ENCODE data around the gene GLDN.

GLDN gene

DNA sequence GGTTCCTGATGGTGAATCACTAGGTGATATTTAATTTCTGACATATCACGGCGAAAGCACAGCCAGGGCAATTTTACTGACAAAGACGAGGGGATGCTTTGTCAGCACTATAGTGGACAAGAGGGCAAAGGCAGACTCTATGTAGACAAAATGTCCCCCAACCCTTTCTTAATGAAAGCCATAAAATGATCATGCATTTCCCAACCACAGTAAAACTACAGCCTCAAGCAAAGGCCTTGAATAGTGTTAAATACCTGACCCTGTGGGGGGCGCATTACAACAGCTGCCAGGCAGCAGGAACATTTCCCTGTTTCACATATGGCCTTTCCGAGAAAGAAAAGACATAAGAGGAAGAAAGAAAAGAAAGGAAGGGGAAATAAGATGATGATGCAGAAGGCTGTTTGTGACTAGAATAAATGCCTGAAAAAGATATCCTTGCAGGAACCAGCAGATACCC lies 49.5 kb downstream of the GLDN start:
- H3K27me3 ChIP-seq (ENCODE audit: insufficient read depth, low read depth), result no peaks in the 10 kb centered on the region
- H2AFZ ChIP-seq (ENCODE audit: low read depth), result no peak overlapping the region
- no peak overlapping the region for H3K4me3 ChIP-seq (IDR thresholded peaks at IDR 0.05; ENCODE audit: insufficient read depth, low read depth, low read length)
- no peak overlapping the region for H3K27ac ChIP-seq
- H3K79me2 ChIP-seq (ENCODE audit: insufficient read depth, low read depth), result no peaks in the 10 kb centered on the region
- H3K9ac ChIP-seq, result no peak overlapping the region
- no peaks in the 10 kb centered on the region for H4K20me1 ChIP-seq (ENCODE audit: insufficient read depth)
- TF ChIP-seq, protein P1, sequence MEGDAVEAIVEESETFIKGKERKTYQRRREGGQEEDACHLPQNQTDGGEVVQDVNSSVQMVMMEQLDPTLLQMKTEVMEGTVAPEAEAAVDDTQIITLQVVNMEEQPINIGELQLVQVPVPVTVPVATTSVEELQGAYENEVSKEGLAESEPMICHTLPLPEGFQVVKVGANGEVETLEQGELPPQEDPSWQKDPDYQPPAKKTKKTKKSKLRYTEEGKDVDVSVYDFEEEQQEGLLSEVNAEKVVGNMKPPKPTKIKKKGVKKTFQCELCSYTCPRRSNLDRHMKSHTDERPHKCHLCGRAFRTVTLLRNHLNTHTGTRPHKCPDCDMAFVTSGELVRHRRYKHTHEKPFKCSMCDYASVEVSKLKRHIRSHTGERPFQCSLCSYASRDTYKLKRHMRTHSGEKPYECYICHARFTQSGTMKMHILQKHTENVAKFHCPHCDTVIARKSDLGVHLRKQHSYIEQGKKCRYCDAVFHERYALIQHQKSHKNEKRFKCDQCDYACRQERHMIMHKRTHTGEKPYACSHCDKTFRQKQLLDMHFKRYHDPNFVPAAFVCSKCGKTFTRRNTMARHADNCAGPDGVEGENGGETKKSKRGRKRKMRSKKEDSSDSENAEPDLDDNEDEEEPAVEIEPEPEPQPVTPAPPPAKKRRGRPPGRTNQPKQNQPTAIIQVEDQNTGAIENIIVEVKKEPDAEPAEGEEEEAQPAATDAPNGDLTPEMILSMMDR (conservative IDR thresholded peaks at IDR 0.05; ENCODE audit: low read depth, low read length), result no peak
- no peak overlapping the region for H3K4me2 ChIP-seq
- H3K4me1 ChIP-seq (ENCODE audit: low read depth, poor library complexity, severe bottlenecking), result no peaks in the 10 kb centered on the region
- no peaks in the 10 kb centered on the region for H3K36me3 ChIP-seq (ENCODE audit: insufficient read depth)

DNA sequence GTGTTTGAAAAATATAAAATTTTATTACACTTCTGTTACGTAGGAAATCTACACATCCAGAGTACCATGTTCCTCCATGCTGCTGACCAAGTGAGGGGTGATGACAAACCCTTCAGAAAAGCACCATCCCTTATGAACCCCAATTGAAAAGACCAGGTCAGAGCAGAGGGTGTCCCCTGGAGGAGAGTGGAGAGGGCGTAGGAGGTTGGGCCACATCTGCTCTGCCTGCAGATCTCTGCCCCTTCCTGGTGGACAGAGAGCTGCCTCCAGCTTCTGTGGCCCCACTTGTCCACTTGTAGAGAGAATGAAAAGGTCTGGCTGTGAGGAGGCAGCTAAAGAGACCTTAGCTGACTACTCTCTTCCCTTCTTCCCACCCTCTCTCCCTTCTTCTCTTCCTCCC lies 55.5 kb downstream of the GLDN start:
- H3K4me1 ChIP-seq (ENCODE audit: low read depth, poor library complexity, severe bottlenecking), result no peaks in the 10 kb centered on the region
- TF ChIP-seq, protein P1 (conservative IDR thresholded peaks at IDR 0.05; ENCODE audit: low read depth, low read length), result no peak
- H3K27me3 ChIP-seq (ENCODE audit: insufficient read depth, low read depth), result no peaks in the 10 kb centered on the region

DNA sequence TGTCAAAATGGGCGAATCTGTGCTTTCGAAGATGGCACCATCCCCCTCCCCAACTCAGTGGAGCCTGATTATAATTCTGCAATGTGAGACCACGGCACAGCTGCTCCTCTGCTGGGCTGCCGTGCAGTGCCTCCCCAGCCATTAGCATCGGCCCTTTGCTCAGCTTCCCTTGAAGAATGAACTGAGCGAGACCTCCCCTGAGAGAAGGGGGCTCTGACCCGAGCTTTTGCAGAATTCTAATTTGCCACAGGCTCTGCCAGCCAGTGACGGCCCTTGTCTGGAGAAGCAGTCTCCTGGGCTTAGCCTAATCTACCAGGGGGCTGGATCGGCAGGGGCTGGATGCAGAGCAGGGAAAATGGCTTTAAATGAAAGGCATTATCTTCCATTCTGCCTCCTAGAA lies 57.2 kb downstream of the GLDN start:
- Histone ChIP-seq H3K27me3 (ENCODE audit: insufficient read depth, low read depth) (no peaks in the 10 kb centered on the region), H3K4me1 (ENCODE audit: low read depth, poor library complexity, severe bottlenecking) (no peaks in the 10 kb centered on the region), H3K4me3 (IDR thresholded peaks at IDR 0.05; ENCODE audit: insufficient read depth, low read depth, low read length) (no peak overlapping the region), H3K36me3 (ENCODE audit: insufficient read depth) (no peaks in the 10 kb centered on the region), H3K27ac (no peak overlapping the region), H3K79me2 (ENCODE audit: insufficient read depth, low read depth) (no peaks in the 10 kb centered on the region), H2AFZ (ENCODE audit: low read depth) (no peak overlapping the region), H4K20me1 (ENCODE audit: insufficient read depth) (no peaks in the 10 kb centered on the region), H3K9ac (no peak overlapping the region), H3K4me2 (no peak overlapping the region)
- TF ChIP-seq, protein P1 (conservative IDR thresholded peaks at IDR 0.05; ENCODE audit: low read depth, low read length), result no peak

More for the DNA sequence above, 55.5 kb downstream of the GLDN start:
- H2AFZ ChIP-seq (ENCODE audit: low read depth), result no peak overlapping the region
- H4K20me1 ChIP-seq (ENCODE audit: insufficient read depth), result no peaks in the 10 kb centered on the region
- no peak overlapping the region for H3K4me3 ChIP-seq (IDR thresholded peaks at IDR 0.05; ENCODE audit: insufficient read depth, low read depth, low read length)
- no peak overlapping the region for H3K27ac ChIP-seq
- H3K79me2 ChIP-seq (ENCODE audit: insufficient read depth, low read depth), result no peaks in the 10 kb centered on the region
- no peak overlapping the region for H3K4me2 ChIP-seq
- no peaks in the 10 kb centered on the region for H3K36me3 ChIP-seq (ENCODE audit: insufficient read depth)
- H3K9ac ChIP-seq, result no peak overlapping the region

DNA sequence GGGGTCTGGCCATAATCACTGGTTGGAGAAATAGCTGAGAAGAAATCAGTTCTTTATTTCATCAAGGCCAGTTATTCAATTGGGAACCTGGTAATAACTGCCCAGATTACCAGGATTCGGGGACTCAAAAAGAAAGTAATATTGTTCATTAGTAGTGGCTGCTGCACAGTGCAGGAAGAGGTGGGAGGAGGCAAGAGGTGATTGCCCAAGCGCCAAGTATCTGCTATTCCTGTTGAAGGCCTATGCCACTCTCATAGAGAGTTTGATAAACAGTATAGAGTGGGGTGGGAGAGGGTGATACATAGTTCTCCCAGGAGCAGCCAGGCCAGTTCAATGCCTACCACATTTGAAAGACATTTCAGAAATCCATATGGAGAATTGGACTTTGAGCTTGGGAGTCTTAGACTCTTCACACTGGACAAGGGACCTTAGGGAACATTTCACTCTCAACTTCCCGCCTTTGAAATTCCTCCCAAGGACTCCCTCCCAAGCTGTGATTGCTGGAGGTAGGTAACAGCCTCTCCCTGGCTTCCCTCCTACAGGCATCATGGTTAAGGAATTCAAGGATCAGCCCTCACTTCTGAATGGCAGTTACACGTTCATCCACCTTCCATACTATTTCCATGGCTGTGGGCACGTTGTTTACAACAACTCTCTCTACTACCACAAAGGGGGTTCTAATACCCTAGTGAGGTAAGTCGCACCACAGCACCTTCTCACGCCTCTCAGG lies 59.8 kb downstream of the GLDN start:
- H3K79me2 ChIP-seq (ENCODE audit: insufficient read depth, low read depth), result no peaks in the 10 kb centered on the region
- H2AFZ ChIP-seq (ENCODE audit: low read depth), result no peak overlapping the region
- H4K20me1 ChIP-seq (ENCODE audit: insufficient read depth), result no peaks in the 10 kb centered on the region
- H3K36me3 ChIP-seq (ENCODE audit: insufficient read depth), result no peaks in the 10 kb centered on the region
- no peak overlapping the region for H3K4me3 ChIP-seq (IDR thresholded peaks at IDR 0.05; ENCODE audit: insufficient read depth, low read depth, low read length)
- TF ChIP-seq, protein P1 (conservative IDR thresholded peaks at IDR 0.05; ENCODE audit: low read depth, low read length), result no peak
- no peak overlapping the region for H3K4me2 ChIP-seq
- no peaks in the 10 kb centered on the region for H3K4me1 ChIP-seq (ENCODE audit: low read depth, poor library complexity, severe bottlenecking)
- H3K27ac ChIP-seq, result no peak overlapping the region
- no peaks in the 10 kb centered on the region for H3K27me3 ChIP-seq (ENCODE audit: insufficient read depth, low read depth)
- no peak overlapping the region for H3K9ac ChIP-seq
